CD4-positive, alpha-beta T cell treated with Interleukin-17A for 4 hours (primary cell): ENCODE data around the gene RAMACL.
"Not testable (repeated sequence)": the region's sequence is repeated elsewhere in the genome, so short reads cannot be mapped to it uniquely, and the experiment has no call there.

Experiments used
- DNase-seq: peaks from one replicate; pipeline ENCODE4 v3.0.0-alpha.2; 2020; ENCODE audit warnings: mixed read lengths

Gene RAMACL

DNA sequence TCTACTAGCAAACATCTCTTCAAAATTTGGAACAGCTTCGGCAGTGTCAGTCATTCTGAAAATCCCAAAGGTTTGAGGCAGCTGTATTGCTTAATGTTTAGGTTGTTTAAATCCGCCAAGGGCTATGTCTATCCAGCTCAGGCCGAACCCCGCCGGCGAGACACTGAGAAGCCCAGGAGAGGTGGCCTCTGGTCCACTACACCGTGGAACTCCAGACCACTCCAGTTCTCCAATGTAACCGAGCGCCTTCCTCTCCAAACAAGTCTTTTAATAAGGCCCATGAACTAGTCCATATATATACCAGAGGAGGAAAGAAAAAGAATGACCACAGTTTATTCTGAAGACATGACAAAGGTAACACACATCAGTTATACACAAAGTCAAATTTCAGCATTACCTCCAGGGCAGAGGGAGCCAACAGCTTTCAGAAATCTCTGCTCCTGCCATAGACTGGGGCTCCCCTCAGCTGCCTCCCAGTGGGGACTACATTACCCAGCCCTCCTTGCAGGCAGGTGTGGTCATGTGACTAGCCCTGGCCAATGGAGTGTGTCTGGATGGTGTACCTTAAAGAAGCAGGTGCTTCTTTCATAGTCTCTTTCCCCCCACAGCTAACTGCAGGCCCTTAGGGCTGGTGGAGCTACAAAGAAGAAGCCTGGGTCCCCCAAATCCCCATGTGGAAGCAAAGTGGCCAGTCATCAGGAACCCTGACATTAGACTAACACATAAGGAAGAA, at the start of gene RAMACL:
RAMACL (minus strand) TSS at position 255 of the 733 bp plus-strand sequence; CDS start at position 54, 201 bp downstream.
- DNase-seq = peak; percentile 54

DNA sequence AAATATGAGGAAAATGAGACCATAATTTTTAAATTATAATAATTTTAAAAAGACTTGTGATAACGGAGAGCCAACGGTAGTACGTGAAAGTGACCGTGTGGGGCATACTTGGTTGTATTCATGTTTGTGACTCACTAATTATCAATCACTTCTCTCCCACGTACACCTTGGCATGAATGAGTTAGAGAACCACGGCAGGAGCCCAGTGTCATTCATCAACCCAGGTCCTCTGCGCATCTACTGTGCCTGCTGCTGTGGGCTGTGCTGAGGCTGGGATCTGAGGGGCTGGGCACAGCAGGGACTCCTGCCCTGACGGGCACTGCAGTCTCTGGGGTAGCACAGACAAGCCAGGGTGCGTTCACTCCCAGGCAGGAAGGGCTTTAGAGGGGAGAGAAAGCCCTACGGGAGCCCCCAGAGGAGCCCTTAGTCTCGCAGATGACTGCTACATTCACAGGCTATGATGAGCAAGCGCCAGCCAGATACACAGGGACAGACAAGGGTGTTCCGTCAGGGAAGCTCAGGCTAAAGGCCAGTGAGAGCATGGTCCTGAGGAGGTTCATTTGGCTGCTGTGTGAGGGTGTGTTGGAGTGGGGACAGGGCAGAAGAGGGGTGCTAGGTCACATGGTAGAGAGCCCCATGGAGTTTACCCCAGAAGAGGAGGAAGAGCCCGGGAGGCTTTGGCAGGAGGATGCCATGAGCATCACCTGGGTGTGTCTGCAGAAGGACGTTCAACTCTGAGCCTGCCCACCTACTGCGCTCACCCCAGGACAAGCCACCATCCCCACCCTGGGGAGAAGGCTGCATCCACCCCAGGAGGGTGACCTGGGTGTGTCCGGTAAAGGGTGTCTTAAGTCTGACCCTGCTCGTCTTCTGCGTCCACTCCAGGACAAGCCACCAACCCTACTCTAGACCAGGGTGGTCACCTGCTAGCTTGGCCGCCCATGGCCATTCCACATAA, 48.8 kb upstream of the RAMACL start:
- DNase-seq = no peak

- not testable (repeated sequence) for DNase-seq
Observed at GRCh38 chr6:166634581-166634980, 48.1 kb upstream of the RAMACL start.

GRCh38 chr6:166633732-166634535, 47.5 kb upstream of the RAMACL start:
- no peak for DNase-seq

GRCh38 chr6:166632731-166633130, 46.3 kb upstream of the RAMACL start:
- DNase-seq = no peak

DNA sequence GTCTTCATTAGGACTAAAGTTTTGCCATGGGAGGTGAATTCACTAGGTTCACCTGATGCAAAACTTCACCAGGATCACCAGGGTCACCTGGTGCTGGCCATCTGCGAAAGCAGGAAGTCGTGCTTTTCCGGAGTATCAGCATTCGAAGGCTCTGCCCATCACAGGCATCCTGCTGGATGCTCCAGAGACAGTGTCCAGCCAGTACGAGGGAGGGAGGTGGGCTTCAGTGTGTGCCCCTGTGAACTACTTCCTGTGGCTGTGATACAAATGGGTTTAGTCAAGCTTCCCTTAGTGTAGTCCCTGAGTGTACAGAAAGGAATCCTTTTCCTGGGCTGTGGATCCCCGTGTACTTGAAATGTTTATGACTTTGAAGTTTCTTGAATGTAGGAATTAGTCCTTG, 44.0 kb upstream of the RAMACL start:
- no peak for DNase-seq

DNA sequence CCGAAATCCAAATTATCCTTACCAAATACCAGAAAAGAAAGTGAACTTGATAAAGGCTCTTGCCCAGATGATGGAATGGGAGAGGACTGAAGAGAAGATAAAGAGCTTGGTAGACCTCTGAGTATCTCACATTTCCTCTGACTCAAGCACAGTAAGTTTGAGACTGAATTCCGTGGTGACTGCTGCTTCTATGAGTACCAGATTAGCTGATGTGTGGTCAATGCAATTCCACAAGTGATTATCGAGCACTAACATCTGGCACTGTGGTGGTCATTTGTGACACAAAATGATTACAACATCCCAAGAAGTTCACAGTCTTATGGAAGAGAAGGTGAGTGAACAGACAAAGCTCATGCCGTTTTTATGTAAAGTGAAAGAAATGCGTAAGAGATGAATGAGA, 43.1 kb upstream of the RAMACL start:
- no peak for DNase-seq

GRCh38 chr6:166627875-166628801, 41.7 kb upstream of the RAMACL start:
- DNase-seq = peak; percentile 72

- peak; percentile 100 for DNase-seq
Observed at GRCh38 chr6:166627033-166627874, 40.8 kb upstream of the RAMACL start, which contains the start of gene RPS6KA2. RPS6KA2 (minus strand) TSS chr6:166627251; CDS start chr6:166627019, 232 bp downstream.

GRCh38 chr6:166626177-166627032, 39.9 kb upstream of the RAMACL start:
- DNase-seq = peak; percentile 42

- no peak for DNase-seq
Observed at GRCh38 chr6:166625356-166625755, 38.9 kb upstream of the RAMACL start.

- DNase-seq = no peak
Observed at GRCh38 chr6:166624275-166624674, 37.8 kb upstream of the RAMACL start.

GRCh38 chr6:166623318-166623717, 36.8 kb upstream of the RAMACL start:
- no peak for DNase-seq

DNA sequence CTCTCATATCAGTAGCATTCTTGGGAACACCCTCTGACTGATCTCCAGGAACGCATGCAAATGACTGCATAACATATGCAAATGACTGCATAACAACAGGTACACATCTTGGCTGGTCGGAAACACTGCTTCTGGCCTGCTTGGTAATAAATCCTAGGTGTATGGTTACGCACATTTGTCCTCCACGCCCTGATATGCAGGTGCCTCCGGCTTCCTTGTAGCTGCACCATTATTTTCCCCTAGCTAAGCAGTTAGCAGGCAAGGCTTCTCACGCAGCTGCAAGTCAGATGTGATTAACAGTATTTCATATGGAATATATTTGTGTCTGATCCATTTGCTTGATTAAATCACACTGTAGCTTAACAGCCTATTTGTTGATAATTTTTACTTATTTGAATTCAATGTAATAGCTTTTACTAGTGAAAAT, 34.6 kb upstream of the RAMACL start:
- DNase-seq = no peak

- DNase-seq = no peak
Observed at GRCh38 chr6:166620478-166621113, 34.1 kb upstream of the RAMACL start.

DNA sequence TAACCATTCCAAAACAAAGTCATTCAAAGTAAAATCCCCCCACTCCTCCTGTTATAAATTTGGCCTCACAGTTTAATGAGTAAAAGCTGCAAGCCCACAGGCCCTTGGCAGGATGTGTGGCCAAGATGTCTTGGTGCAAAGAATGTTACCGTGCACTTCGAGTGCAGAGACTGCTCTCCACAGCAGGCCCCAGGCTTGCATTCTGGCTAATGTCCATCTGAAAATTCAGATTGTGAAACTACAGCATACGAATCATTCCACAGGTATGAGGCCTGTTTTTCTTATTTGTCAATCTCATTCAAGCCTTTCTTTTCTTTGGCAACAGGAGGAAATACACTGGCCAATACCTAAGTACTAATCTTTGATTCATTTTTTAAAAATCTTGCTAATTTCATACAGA, 33.4 kb upstream of the RAMACL start:
- DNase-seq = no peak

- no peak for DNase-seq
Observed at GRCh38 chr6:166618866-166619761, 32.6 kb upstream of the RAMACL start.

DNA sequence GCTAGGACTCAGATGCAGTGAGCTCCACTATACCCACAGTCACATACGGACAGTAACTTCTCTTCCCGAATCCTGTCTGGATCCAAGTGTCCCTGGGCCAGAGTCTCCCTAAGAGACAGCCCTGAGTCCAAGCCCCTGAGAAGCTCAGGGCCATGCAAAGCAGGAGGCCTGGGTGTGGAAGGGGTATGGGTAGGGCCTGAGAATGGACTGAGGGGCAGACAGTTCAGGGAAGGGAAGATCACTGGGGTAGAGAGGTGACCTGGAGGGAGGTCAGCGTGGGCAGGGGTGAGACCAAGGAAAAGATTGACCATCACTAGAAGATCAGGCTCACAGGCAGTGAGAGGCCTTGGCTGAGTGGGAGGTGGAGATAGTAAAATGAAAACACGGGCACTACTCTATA, 31.8 kb upstream of the RAMACL start:
- DNase-seq = no peak
